Neuronal stem cell (in vitro differentiated cells): ENCODE results near the gene BCAS1.

ENCODE experiments used
- DNase-seq: peaks from one replicate; pipeline ENCODE4 v3.0.0-alpha.2; 2013; ENCODE audit warnings: low spot score
- H2AFZ ChIP-seq: one replicate; pipeline ENCODE4 v1.6.1; 2013; ENCODE audit warnings: mild to moderate bottlenecking, low read length, inconsistent platforms
- H2AK5ac ChIP-seq: 2 replicates; pipeline ENCODE4 v1.6.1; 2013; ENCODE audit warnings: low read depth, mild to moderate bottlenecking, inconsistent platforms, low read length, moderate library complexity, mixed read lengths
- H2BK120ac ChIP-seq: 2 replicates; pipeline ENCODE4 v1.6.1; 2013; ENCODE audit warnings: low read depth, mild to moderate bottlenecking, inconsistent platforms, low read length, moderate library complexity, mixed read lengths
- H2BK12ac ChIP-seq: one replicate; pipeline ENCODE4 v1.6.1; 2013; ENCODE audit warnings: low read length, inconsistent platforms
- H2BK15ac ChIP-seq: 2 replicates; pipeline ENCODE4 v1.6.1; 2013; ENCODE audit warnings: mild to moderate bottlenecking, low read length, inconsistent platforms, mixed read lengths
- H2BK5ac ChIP-seq: one replicate; pipeline ENCODE4 v1.6.1; 2013; ENCODE audit warnings: inconsistent platforms, mild to moderate bottlenecking, low read length, moderate library complexity
- H3K14ac ChIP-seq: one replicate; pipeline ENCODE4 v1.6.1; 2013; ENCODE audit warnings: low read length, inconsistent platforms
- H3K18ac ChIP-seq: 2 replicates; pipeline ENCODE4 v1.6.1; 2013; ENCODE audit warnings: low read length, inconsistent platforms
- H3K23ac ChIP-seq: 2 replicates; pipeline ENCODE4 v1.6.1; 2013; ENCODE audit warnings: low read depth, mild to moderate bottlenecking, mixed read lengths, low read length, inconsistent platforms; ENCODE audit not compliant: poor library complexity
- H3K27ac ChIP-seq: replicated peaks from 3 replicates; pipeline ENCODE4 v1.5.1; 2013; ENCODE audit warnings: low read length, inconsistent platforms
- H3K27me3 ChIP-seq, 3 experiments: 2 replicates each; pipeline ENCODE4 v1.6.1; 2013; ENCODE audit warnings: low read length in 3 of 3, mild to moderate bottlenecking in 2 of 3, inconsistent platforms in 1 of 3, low read depth in 1 of 3, mixed read lengths in 1 of 3, moderate library complexity in 1 of 3; ENCODE audit not compliant: control insufficient read depth in 3 of 3, insufficient read depth in 3 of 3
- H3K36me3 ChIP-seq, 2 donors: replicated peaks in 1 of 2; 2 replicates each; pipeline ENCODE4 v1.6.1; 2013; ENCODE audit warnings: low read length in 2 of 2; ENCODE audit not compliant: control insufficient read depth in 2 of 2, insufficient read depth in 2 of 2
- H3K4ac ChIP-seq: 2 replicates; pipeline ENCODE4 v1.6.1; 2013; ENCODE audit warnings: inconsistent platforms, mild to moderate bottlenecking, low read length, moderate library complexity
- H3K4me1 ChIP-seq, 2 donors: 1 replicate in 1 of 2; 2 replicates in 1 of 2; pipeline ENCODE4 v1.6.1; 2013; ENCODE audit warnings: low read length in 2 of 2, low read depth in 1 of 2; ENCODE audit not compliant: control insufficient read depth in 2 of 2, insufficient read depth in 1 of 2
- H3K4me2 ChIP-seq: one replicate; pipeline ENCODE4 v1.6.1; 2013; ENCODE audit warnings: mild to moderate bottlenecking, low read length, inconsistent platforms; ENCODE audit not compliant: insufficient read depth, poor library complexity, severe bottlenecking
- H3K4me3 ChIP-seq, 2 donors: 2 replicates each; pipeline ENCODE4 v1.5.1; 2013; ENCODE audit warnings: low read length in 2 of 2, mild to moderate bottlenecking in 2 of 2, inconsistent platforms in 1 of 2, moderate library complexity in 1 of 2
- H3K79me1 ChIP-seq: one replicate; pipeline ENCODE4 v1.6.1; 2013; ENCODE audit warnings: low read depth, mild to moderate bottlenecking, inconsistent platforms, low read length, moderate library complexity
- H3K9ac ChIP-seq: one replicate; pipeline ENCODE4 v1.6.1; 2013; ENCODE audit warnings: mild to moderate bottlenecking, low read depth, low read length, inconsistent platforms; ENCODE audit not compliant: poor library complexity
- H3K9me3 ChIP-seq, 2 donors: replicated peaks in 1 of 2; 2 replicates each; pipeline versions ENCODE3 to v1.6.1; 2013; ENCODE audit warnings: low read length in 2 of 2, mild to moderate bottlenecking in 2 of 2, inconsistent platforms in 1 of 2, low read depth in 1 of 2, mixed read lengths in 1 of 2, moderate library complexity in 1 of 2; ENCODE audit not compliant: control insufficient read depth in 2 of 2, insufficient read depth in 1 of 2
- H4K8ac ChIP-seq: one replicate; pipeline ENCODE4 v1.6.1; 2013; ENCODE audit warnings: low read depth, mild to moderate bottlenecking, inconsistent platforms, low read length, moderate library complexity
- H4K91ac ChIP-seq: one replicate; pipeline ENCODE4 v1.6.1; 2013; ENCODE audit warnings: low read length, low read depth, mild to moderate bottlenecking, inconsistent platforms; ENCODE audit not compliant: poor library complexity
- WGBS, 2 donors: extraction: QIAGEN DNeasy Blood & Tissue Kit; methylation state at CpG; one replicate each; pipeline ENCODE4 v1.1.7; 2013; ENCODE audit warnings: missing lambda C conversion rate in 2 of 2, mixed read lengths in 1 of 2; ENCODE audit not compliant: insufficient read length in 2 of 2, insufficient replicate concordance in 1 of 2; ENCODE audit errors: extremely low coverage in 2 of 2; 5-methylcytosine and 5-hydroxymethylcytosine counted together

The BCAS1 gene

DNA sequence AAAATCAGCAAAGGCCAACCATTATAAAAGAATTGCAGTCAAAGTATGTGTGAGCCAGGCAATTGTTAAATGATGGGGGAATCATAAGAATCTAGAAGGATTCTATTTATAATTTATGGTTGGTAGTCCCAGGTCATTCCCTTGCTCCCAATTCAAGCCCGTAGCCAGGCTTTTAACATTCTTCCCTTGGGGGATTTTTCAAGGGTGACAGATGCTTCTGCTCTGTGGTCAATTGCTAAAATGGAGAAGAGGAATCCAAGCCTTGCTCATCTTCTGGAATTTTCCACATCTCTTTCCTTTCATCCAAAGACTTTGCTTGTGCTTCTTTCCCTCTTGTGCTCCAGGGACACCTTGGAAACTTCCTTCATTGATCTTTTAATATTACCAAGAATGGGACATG, 18.0 kb upstream of the BCAS1 start:
- Histone ChIP-seq H3K14ac (no peak overlapping the region), H3K9me3 (no peaks in the 10 kb centered on the region), H3K4me1 (no peaks in the 10 kb centered on the region), H2AK5ac (no peak overlapping the region), H3K23ac (no peak overlapping the region), H3K9ac (no peak overlapping the region), H3K4me3 (no peak overlapping the region), H2BK5ac (no peak overlapping the region), H4K8ac (no peak overlapping the region), H3K27me3 (peaks cover 0 to 10% (median 0%) of the 10 kb centered on the region in 3 experiments), H2AFZ (no peak overlapping the region), H2BK120ac (no peak overlapping the region), H3K27ac (no peak overlapping the region), H3K4ac (no peak overlapping the region), H2BK12ac (no peak overlapping the region), H3K36me3 (no peaks in the 10 kb centered on the region), H3K4me2 (no peak overlapping the region), H3K18ac (no peak overlapping the region), H2BK15ac (no peak overlapping the region), H4K91ac (no peak overlapping the region), H3K79me1 (no peaks in the 10 kb centered on the region)
- DNase-seq = no peak
- no CpG with 5 or more reads among the region's 1 CpG for WGBS, 2 donors

DNA sequence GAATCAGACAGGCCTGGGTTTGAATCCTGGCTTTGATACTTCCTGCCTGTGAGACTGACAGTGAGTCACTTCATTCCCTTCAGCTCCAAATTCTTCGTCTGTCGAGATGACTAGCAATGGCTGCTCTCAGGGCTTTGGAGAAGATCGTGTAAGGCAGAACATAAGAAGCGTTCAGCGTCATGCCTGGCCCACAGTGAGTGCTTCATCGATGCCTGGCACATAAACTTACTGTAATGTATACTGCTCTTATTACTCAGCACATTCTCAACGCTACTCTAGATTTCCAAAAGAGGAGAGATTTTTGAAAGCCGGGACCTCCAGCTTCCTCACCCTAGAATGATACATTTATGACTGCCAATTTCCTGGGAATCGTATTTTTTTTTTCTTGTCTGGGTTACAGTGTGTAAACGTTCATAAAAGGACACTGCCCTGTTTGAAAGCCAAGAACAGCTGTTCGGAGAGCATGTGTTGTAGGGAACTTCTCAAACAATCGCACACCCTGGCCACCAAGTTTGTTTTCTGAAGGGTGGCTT, 16.2 kb upstream of the BCAS1 start:
- Histone ChIP-seq H3K14ac (no peak overlapping the region), H3K9me3 (no peaks in the 10 kb centered on the region), H2BK120ac (no peak overlapping the region), H3K23ac (no peak overlapping the region), H4K91ac (no peak overlapping the region), H3K4me2 (no peak overlapping the region), H3K9ac (no peak overlapping the region), H2BK12ac (no peak overlapping the region), H3K4me1 (no peaks in the 10 kb centered on the region), H2BK15ac (no peak overlapping the region), H3K36me3 (no peaks in the 10 kb centered on the region), H3K27ac (no peak overlapping the region), H3K79me1 (no peaks in the 10 kb centered on the region), H2AFZ (no peak overlapping the region), H3K4ac (no peak overlapping the region), H2AK5ac (no peak overlapping the region), H3K27me3 (peaks cover 0 to 10% (median 0%) of the 10 kb centered on the region in 3 experiments), H4K8ac (no peak overlapping the region), H2BK5ac (no peak overlapping the region), H3K4me3 (no peak overlapping the region), H3K18ac (no peak overlapping the region)
- no CpG with 5 or more reads among the region's 12 CpGs for WGBS, 2 donors
- no peak for DNase-seq

DNA sequence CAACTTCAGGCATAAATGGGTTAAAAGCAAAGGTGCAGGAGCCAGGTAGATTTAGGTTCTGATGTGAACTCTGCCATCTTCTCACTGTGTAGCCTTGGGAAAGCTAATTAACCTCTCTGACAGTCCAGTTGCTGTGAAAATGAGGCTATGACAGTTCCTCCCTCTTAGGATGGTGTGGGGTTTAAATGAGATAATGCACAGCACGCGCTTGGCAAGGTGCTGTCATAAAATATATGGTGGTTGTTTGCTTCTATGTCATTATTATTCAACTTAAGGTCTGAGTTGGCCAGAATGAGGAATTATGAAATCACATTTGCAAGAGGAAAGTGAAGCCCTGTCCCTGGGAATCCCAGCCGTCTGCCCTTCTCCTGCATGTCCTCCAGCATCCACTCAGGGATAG, 15.5 kb upstream of the BCAS1 start:
- Histone ChIP-seq H2BK12ac (no peak overlapping the region), H2AFZ (no peak overlapping the region), H2BK120ac (no peak overlapping the region), H3K27ac (no peak overlapping the region), H3K4me2 (no peak overlapping the region), H3K4me1 (no peaks in the 10 kb centered on the region), H4K91ac (no peak overlapping the region), H3K79me1 (no peaks in the 10 kb centered on the region), H3K36me3 (no peaks in the 10 kb centered on the region), H2BK15ac (no peak overlapping the region), H3K9me3 (no peaks in the 10 kb centered on the region), H2BK5ac (no peak overlapping the region), H3K14ac (no peak overlapping the region), H3K23ac (no peak overlapping the region), H3K4ac (no peak overlapping the region), H3K9ac (no peak overlapping the region), H3K18ac (no peak overlapping the region), H4K8ac (no peak overlapping the region), H3K4me3 (no peak overlapping the region), H3K27me3 (peaks cover 0 to 10% (median 0%) of the 10 kb centered on the region in 3 experiments), H2AK5ac (no peak overlapping the region)
- no peak for DNase-seq
- no CpG with 5 or more reads among the region's 3 CpGs for WGBS, 2 donors

DNA sequence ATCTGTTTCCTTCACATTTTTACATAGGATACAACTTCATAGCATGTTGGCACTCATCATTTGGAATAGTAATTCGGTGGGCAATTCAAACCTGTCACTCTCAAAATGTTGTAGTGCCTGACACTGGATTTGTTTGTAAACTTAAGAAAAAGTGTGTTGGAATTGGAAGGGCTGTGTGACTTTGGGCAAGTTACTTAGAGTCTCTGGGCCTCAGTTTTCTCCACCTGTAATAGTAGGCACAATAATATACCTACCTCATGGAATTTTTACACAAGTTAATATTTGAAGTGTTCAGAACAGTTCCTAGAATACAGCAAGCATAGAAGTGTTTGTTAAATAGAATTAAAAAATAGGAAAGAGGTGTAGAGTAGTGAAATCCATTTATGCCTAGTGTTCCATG, 15.0 kb upstream of the BCAS1 start:
- Histone ChIP-seq H3K27ac (no peak overlapping the region), H3K9me3 (no peaks in the 10 kb centered on the region)
- WGBS, 2 donors = no CpG with 5 or more reads among the region's 1 CpG

More for the DNA sequence above, 15.0 kb upstream of the BCAS1 start:
- H2BK120ac ChIP-seq = no peak overlapping the region
- no peak overlapping the region for H2AFZ ChIP-seq
- no peak overlapping the region for H2BK12ac ChIP-seq
- H4K8ac ChIP-seq = no peak overlapping the region
- H3K4me3 ChIP-seq = no peak overlapping the region
- no peak overlapping the region for H2BK15ac ChIP-seq
- H3K23ac ChIP-seq = no peak overlapping the region
- no peak overlapping the region for H3K18ac ChIP-seq
- H3K4me1 ChIP-seq = no peaks in the 10 kb centered on the region
- no peak overlapping the region for H3K9ac ChIP-seq
- H2AK5ac ChIP-seq = no peak overlapping the region
- peaks cover 0 to 10% (median 0%) of the 10 kb centered on the region in 3 experiments for H3K27me3 ChIP-seq
- H3K4ac ChIP-seq = no peak overlapping the region
- H3K4me2 ChIP-seq = no peak overlapping the region
- H3K79me1 ChIP-seq = no peaks in the 10 kb centered on the region
- no peak overlapping the region for H3K14ac ChIP-seq
- no peak for DNase-seq
- no peak overlapping the region for H4K91ac ChIP-seq
- no peak overlapping the region for H2BK5ac ChIP-seq
- H3K36me3 ChIP-seq = no peaks in the 10 kb centered on the region
